Mesenchymal stem cell (in vitro differentiated cells and primary cell): Measurements from ENCODE around the gene NFKBIA.
A peak's percentile ranks its signal among the peaks of the same experiment; 100 is the strongest.
"Not testable (repeated sequence)": the region's sequence is repeated elsewhere in the genome, so short reads cannot be mapped to it uniquely, and the experiment has no call there.

Experiments
- DNase-seq: peaks from one replicate; pipeline ENCODE4 v3.0.0-alpha.2; 2013
- H2AFZ ChIP-seq: one replicate; pipeline ENCODE4 v1.6.1; 2013; ENCODE audit warnings: low read depth, mild to moderate bottlenecking, control low read depth, inconsistent platforms, low read length, moderate library complexity
- H2AK5ac ChIP-seq: 2 replicates; pipeline ENCODE4 v1.6.1; 2013; ENCODE audit warnings: low read length, moderate library complexity, mild to moderate bottlenecking, inconsistent platforms; ENCODE audit not compliant: severe bottlenecking
- H2BK120ac ChIP-seq: one replicate; pipeline ENCODE4 v1.6.1; 2013; ENCODE audit warnings: low read depth, mild to moderate bottlenecking, inconsistent platforms, low read length, moderate library complexity
- H2BK12ac ChIP-seq, 2 experiments: one replicate each; pipeline ENCODE4 v1.6.1; 2013; ENCODE audit warnings: inconsistent platforms in 2 of 2, low read length in 2 of 2, mild to moderate bottlenecking in 2 of 2, moderate library complexity in 2 of 2, control low read depth in 1 of 2
- H2BK15ac ChIP-seq: one replicate; pipeline ENCODE4 v1.6.1; 2013; ENCODE audit warnings: mild to moderate bottlenecking, low read depth, inconsistent platforms; ENCODE audit not compliant: poor library complexity, severe bottlenecking
- H2BK5ac ChIP-seq: 2 replicates; pipeline ENCODE4 v1.6.1; 2013; ENCODE audit warnings: low read depth, mild to moderate bottlenecking, low read length, control low read depth, inconsistent platforms; ENCODE audit not compliant: poor library complexity, severe bottlenecking
- H3K14ac ChIP-seq, 2 experiments: one replicate each; pipeline ENCODE4 v1.6.1; 2013; ENCODE audit warnings: inconsistent platforms in 2 of 2, low read length in 2 of 2, control low read depth in 1 of 2, mild to moderate bottlenecking in 1 of 2, moderate library complexity in 1 of 2
- H3K18ac ChIP-seq, 2 experiments: one replicate each; pipeline ENCODE4 v1.6.1; 2013; ENCODE audit warnings: inconsistent platforms in 2 of 2, low read length in 2 of 2, control low read depth in 1 of 2, low read depth in 1 of 2, mild to moderate bottlenecking in 1 of 2
- H3K23ac ChIP-seq, 2 experiments: one replicate each; pipeline ENCODE4 v1.6.1; 2013; ENCODE audit warnings: inconsistent platforms in 2 of 2, low read length in 2 of 2, mild to moderate bottlenecking in 2 of 2, moderate library complexity in 2 of 2, control low read depth in 1 of 2
- H3K27ac ChIP-seq: 2 replicates; pipeline ENCODE4 v1.5.1; 2013; ENCODE audit warnings: mild to moderate bottlenecking, moderate library complexity, low read length, control low read depth, inconsistent platforms; ENCODE audit not compliant: poor library complexity, severe bottlenecking
- H3K27me3 ChIP-seq, 2 experiments: 2 replicates each; pipeline versions ENCODE4 v1.6.1 to v1.7.0; 2013; ENCODE audit warnings: low read length in 2 of 2, mild to moderate bottlenecking in 2 of 2, moderate library complexity in 2 of 2, control low read depth in 1 of 2, inconsistent platforms in 1 of 2; ENCODE audit not compliant: control insufficient read depth in 1 of 2, insufficient read depth in 1 of 2
- H3K36me3 ChIP-seq, 2 experiments: 2 replicates each; pipeline versions ENCODE4 v1.6.1 to v1.7.0; 2013; ENCODE audit warnings: low read length in 2 of 2, control low read depth in 1 of 2, inconsistent platforms in 1 of 2, low read depth in 1 of 2, mild to moderate bottlenecking in 1 of 2; ENCODE audit not compliant: insufficient read depth in 2 of 2, control insufficient read depth in 1 of 2
- H3K4ac ChIP-seq, 2 experiments: one replicate each; pipeline ENCODE4 v1.6.1; 2013; ENCODE audit warnings: inconsistent platforms in 2 of 2, low read length in 2 of 2, mild to moderate bottlenecking in 2 of 2, moderate library complexity in 2 of 2, control low read depth in 1 of 2, low read depth in 1 of 2
- H3K4me1 ChIP-seq: 2 replicates; pipeline ENCODE4 v1.6.1; 2013; ENCODE audit warnings: low read depth, low read length, control low read depth; ENCODE audit not compliant: control insufficient read depth, insufficient read depth
- H3K4me2 ChIP-seq: 2 replicates; pipeline ENCODE4 v1.6.1; 2013; ENCODE audit warnings: low read length, mild to moderate bottlenecking, inconsistent platforms; ENCODE audit not compliant: poor library complexity, severe bottlenecking
- H3K4me3 ChIP-seq, 2 experiments: 2 replicates each; pipeline versions ENCODE4 v1.5.1 to v1.7.0; 2013; ENCODE audit warnings: low read length in 2 of 2, mild to moderate bottlenecking in 2 of 2, control low read depth in 1 of 2, low read depth in 1 of 2; ENCODE audit not compliant: insufficient read depth in 1 of 2
- H3K79me1 ChIP-seq: replicated peaks from 2 replicates; pipeline ENCODE4 v1.6.1; 2013; ENCODE audit warnings: mild to moderate bottlenecking, control low read depth, low read length, inconsistent platforms; ENCODE audit not compliant: poor library complexity, severe bottlenecking
- H3K9ac ChIP-seq: 2 replicates; pipeline ENCODE4 v1.7.0; 2013; ENCODE audit warnings: mild to moderate bottlenecking, low read length, moderate library complexity
- H3K9me3 ChIP-seq: 2 replicates; pipeline ENCODE4 v1.7.0; 2013; ENCODE audit warnings: mild to moderate bottlenecking, low read length; ENCODE audit not compliant: control insufficient read depth
- H4K8ac ChIP-seq: one replicate; pipeline ENCODE4 v1.6.1; 2013; ENCODE audit warnings: inconsistent platforms, mild to moderate bottlenecking, low read length, moderate library complexity
- H4K91ac ChIP-seq: one replicate; pipeline ENCODE4 v1.6.1; 2013; ENCODE audit warnings: mild to moderate bottlenecking, low read length, inconsistent platforms
- WGBS: methylation state at CpG from one replicate; pipeline ENCODE4 v1.1.7; 2013; ENCODE audit warnings: mixed read lengths; 5-methylcytosine and 5-hydroxymethylcytosine counted together

NFKBIA gene

DNA sequence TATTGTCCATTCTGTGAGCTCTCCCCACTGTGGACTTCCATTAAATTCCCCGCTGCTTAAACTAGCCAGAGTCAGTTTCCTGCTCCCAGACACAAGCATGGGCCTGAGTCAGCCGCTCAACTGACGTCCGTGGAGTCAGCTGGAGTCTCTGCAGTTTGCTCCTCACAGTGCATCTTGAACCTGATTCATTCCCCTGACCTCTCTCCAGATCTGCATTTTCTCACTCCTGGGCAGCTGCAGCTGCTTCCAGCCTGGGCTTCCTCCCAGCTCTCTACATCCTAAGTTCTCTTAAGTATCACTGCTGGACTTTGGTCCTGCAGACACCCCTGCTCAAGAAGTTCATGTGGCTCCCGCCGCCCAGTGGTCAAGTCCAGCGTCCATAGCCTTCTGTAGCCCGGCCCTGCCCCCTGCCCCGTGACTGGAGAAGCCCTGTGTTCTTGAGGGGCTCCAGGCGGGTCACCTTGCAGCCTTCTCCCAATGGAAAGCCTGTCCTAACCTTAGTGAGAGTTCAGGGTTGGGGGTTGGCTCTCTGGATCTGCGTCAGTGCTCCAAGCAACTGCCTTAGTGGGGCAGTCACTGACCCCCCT is 20.0 kb downstream of the NFKBIA start:
- Histone ChIP-seq H3K18ac (peak overlapping the region; percentile 97 to 99), H4K91ac (peak overlapping the region; percentile 99)

DNA sequence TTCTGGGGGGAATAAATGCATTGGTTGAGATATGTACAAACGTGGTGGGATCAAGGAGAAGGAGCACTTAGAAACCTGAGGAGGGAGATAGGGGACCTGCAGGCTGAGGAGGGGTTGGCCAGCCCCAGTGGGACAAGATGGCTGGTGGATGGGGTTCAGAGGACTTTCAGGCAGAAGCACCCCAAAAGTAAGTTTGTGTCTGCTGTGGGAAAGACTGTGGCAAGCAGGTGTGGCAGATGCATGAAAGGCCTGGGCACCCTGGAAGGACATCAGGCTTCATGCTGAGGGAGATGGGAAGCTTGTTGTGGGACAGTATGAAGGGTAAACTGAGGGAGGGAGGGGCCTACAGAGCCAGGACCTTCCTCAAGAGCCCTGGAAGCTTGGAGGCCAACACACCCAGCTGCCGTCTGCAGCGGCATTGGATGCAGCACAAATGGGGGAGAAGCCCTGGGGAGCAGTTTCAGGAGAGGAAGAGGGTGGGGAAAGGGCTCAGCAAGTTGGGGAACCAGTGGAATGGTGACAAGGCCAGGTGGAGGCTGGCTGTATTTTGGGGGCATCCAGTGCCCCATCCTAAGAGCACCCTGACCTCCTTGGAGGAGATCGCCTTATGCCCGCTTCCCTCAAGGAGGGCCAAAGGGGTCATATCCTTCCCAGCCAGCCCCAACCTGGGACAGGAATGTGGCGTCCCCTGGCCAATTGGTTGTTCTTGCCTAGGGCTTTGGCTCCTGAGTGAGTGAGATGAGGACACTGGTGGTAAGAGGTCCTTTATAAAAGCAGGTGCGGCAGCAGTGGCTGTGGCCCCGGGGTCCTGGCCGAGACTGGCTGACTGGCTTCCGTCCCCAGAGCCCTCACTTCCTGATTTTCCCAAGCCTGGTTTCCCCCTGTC is 20.7 kb downstream of the NFKBIA start:
- no peak for DNase-seq
- Histone ChIP-seq H3K27ac (peak overlapping the region; percentile 82), H2AFZ (no peak overlapping the region), H3K4me2 (no peak overlapping the region), H4K8ac (peak overlapping the region; percentile 95), H4K91ac (peak overlapping the region; percentile 99), H3K4me1 (peaks cover 27% of the 10 kb centered on the region), H2BK15ac (peak overlapping the region; percentile 99), H3K36me3 (no peaks in the 10 kb centered on the region), H3K27me3 (no peaks in the 10 kb centered on the region), H3K14ac (peak overlapping the region; percentile 47 to 91), H3K18ac (peak overlapping the region; percentile 97 to 99), H2BK5ac (peak overlapping the region; percentile 36), H3K9ac (peak overlapping the region; percentile 80), H2BK12ac (peak overlapping the region; percentile 99 to 100), H3K23ac (no peak overlapping the region), H3K79me1 (no peaks in the 10 kb centered on the region), H3K9me3 (no peaks in the 10 kb centered on the region), H3K4me3 (no peak overlapping the region), H2AK5ac (peak overlapping the region; percentile 97), H2BK120ac (peak overlapping the region; percentile 92), H3K4ac (peak overlapping the region; percentile 90 to 96)
- 75% methylated on average over 10 of the region's 10 CpGs for WGBS

More for the DNA sequence above, 20.0 kb downstream of the NFKBIA start:
- Histone ChIP-seq H3K23ac (peak overlapping the region in 1 of 2 experiments; percentile 46), H3K9me3 (no peaks in the 10 kb centered on the region), H3K4me3 (peak overlapping the region in 1 of 2 experiments; percentile 48), H2BK15ac (peak overlapping the region; percentile 99), H3K27me3 (no peaks in the 10 kb centered on the region), H3K4ac (peak overlapping the region; percentile 98), H3K36me3 (no peaks in the 10 kb centered on the region), H4K8ac (peak overlapping the region; percentile 95), H2BK120ac (peak overlapping the region; percentile 95), H2BK12ac (peak overlapping the region; percentile 92 to 99), H3K4me1 (peaks cover 30% of the 10 kb centered on the region), H2BK5ac (peak overlapping the region; percentile 90), H3K14ac (peak overlapping the region; percentile 47 to 99), H2AFZ (no peak overlapping the region), H3K9ac (peak overlapping the region; percentile 80), H3K4me2 (peak overlapping the region; percentile 26), H2AK5ac (peak overlapping the region; percentile 67), H3K27ac (peak overlapping the region; percentile 82), H3K79me1 (no peaks in the 10 kb centered on the region)
- peak; percentile 99 for DNase-seq
- 32% methylated on average over 11 of the region's 11 CpGs for WGBS

DNA sequence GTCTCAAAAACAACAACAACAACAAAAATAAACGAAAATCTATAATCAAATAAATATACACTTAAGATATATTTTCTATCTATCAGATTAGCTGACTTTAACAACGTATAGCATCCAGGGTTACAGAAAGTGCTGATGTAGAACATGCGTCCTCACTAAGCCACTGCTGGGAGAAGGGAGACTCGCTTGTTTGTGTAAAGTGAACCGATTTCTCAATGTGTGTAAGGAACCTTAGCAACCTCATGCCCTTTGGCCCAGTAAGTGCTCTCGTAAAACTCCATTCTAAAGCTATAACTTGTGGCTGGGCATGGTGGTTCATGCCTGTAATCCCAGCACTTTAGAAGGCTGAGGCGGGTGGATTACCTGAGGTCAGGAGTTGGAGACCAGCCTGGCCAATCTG is 23.8 kb downstream of the NFKBIA start:
- 35% methylated on average over 6 of the region's 7 CpGs for WGBS
- H2BK12ac ChIP-seq, result no peak overlapping the region
- H3K4me3 ChIP-seq, result no peak overlapping the region
- no peak overlapping the region for H3K14ac ChIP-seq
- no peak overlapping the region for H3K9ac ChIP-seq
- DNase-seq, result peak; percentile 90
- H2BK120ac ChIP-seq, result no peak overlapping the region
- H3K79me1 ChIP-seq, result no peaks in the 10 kb centered on the region
- H2AK5ac ChIP-seq, result no peak overlapping the region
- no peaks in the 10 kb centered on the region for H3K36me3 ChIP-seq
- H2BK5ac ChIP-seq, result no peak overlapping the region
- H3K27me3 ChIP-seq, result no peaks in the 10 kb centered on the region
- no peak overlapping the region for H4K8ac ChIP-seq
- no peak overlapping the region for H3K23ac ChIP-seq
- H4K91ac ChIP-seq, result no peak overlapping the region
- H3K4me1 ChIP-seq, result peaks cover 23% of the 10 kb centered on the region
- H3K4ac ChIP-seq, result no peak overlapping the region
- H3K9me3 ChIP-seq, result no peaks in the 10 kb centered on the region
- no peak overlapping the region for H3K4me2 ChIP-seq
- no peak overlapping the region for H2BK15ac ChIP-seq
- peak overlapping the region in 1 of 2 experiments; percentile 38 for H3K18ac ChIP-seq
- H2AFZ ChIP-seq, result no peak overlapping the region
- no peak overlapping the region for H3K27ac ChIP-seq

DNA sequence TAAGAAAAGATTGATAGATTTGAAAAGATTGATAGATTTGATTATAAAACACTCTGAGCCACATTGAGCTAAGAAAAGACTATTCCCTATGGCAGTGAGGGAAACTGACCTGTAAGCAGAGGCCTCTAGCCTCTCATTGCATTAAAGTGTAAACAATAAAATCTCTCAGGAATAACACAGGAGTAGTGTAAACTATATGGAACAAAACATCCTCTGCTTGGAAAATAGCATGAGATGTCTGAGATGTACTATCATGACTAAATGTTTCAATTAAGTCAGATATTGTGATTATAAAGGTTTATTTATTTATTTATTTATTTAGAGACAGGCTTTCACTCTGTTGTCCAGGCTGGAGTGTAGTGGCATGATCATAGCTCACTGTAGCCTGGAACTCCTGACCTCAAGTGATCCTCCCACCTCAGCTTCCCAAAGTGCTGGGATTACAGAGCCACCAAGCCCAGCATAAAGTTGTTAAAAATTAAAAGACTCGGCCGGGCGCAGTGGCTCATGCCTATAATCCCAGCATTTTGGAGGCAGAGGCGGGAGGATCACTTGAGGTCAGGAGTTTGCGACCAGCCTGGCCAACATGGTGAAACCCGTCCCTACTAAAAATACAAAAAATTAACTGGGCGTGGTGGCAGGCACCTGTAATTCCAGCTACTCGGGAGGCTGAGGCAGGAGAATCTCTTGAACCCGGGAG is 25.2 kb downstream of the NFKBIA start:
- H3K4ac ChIP-seq, H3K4me2 ChIP-seq, H2BK120ac ChIP-seq, H2AK5ac ChIP-seq, H4K91ac ChIP-seq, H2BK15ac ChIP-seq, H3K79me1 ChIP-seq, H3K14ac ChIP-seq, H3K27ac ChIP-seq, H3K9ac ChIP-seq, H2BK5ac ChIP-seq, H3K9me3 ChIP-seq, H4K8ac ChIP-seq, H3K27me3 ChIP-seq, H3K23ac ChIP-seq, H3K36me3 ChIP-seq, H3K4me3 ChIP-seq, H3K18ac ChIP-seq, H2AFZ ChIP-seq, H2BK12ac ChIP-seq: not testable (repeated sequence)
- 86% methylated on average over 9 of the region's 9 CpGs for WGBS
- peak; percentile 33 for DNase-seq
- H3K4me1 ChIP-seq, result peaks cover 13% of the 10 kb centered on the region
